ENCODE data around the gene MSANTD2.

DNA sequence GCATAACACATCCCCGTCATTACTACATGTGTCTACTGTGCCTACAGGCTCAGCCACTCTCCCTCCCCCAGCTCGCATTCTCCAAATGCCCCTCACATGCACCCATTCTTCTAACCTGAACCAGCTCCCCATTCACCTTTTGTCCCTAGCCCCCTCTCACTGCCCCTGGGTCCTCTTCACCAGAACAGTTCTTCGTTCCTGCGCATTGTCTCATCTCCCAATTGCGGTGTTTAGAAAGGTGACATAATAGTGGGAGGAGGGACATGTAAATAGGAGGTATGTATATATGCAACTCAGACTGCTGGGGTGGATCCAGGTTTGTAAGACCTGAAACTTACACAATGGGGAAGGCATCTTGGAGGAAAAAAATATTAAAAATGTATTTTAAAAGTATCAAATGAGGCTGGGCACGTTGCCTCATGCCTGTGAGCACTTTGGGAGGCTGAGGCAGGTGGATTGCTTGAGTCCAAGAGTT lies 43.4 kb downstream of the MSANTD2 start:
- TF ChIP-seq, protein P1, sequence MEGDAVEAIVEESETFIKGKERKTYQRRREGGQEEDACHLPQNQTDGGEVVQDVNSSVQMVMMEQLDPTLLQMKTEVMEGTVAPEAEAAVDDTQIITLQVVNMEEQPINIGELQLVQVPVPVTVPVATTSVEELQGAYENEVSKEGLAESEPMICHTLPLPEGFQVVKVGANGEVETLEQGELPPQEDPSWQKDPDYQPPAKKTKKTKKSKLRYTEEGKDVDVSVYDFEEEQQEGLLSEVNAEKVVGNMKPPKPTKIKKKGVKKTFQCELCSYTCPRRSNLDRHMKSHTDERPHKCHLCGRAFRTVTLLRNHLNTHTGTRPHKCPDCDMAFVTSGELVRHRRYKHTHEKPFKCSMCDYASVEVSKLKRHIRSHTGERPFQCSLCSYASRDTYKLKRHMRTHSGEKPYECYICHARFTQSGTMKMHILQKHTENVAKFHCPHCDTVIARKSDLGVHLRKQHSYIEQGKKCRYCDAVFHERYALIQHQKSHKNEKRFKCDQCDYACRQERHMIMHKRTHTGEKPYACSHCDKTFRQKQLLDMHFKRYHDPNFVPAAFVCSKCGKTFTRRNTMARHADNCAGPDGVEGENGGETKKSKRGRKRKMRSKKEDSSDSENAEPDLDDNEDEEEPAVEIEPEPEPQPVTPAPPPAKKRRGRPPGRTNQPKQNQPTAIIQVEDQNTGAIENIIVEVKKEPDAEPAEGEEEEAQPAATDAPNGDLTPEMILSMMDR (IDR thresholded peaks at IDR 0.05; ENCODE audit: low read depth, low read length): no peak
- no peak for TF ChIP-seq EZH2phosphoT487 (IDR thresholded peaks at IDR 0.05; ENCODE audit: low read depth)
